PFSK-1 (cell line): ENCODE measurements around the gene TMEM38B.

ENCODE experiments used
- POLR2AphosphoS5 ChIP-seq: IDR thresholded peaks from 2 replicates; pipeline ENCODE4 v1.6.1; 2012; ENCODE audit warnings: low read depth, mild to moderate bottlenecking, control low read depth, low read length, moderate library complexity
- REST ChIP-seq, 2 experiments: IDR thresholded peaks; 2 replicates each; pipeline versions ENCODE4 v1.6.1 to v1.8.0; 2011 to 2012; ENCODE audit warnings: low read depth in 2 of 2, low read length in 2 of 2, control low read depth in 1 of 2, inconsistent platforms in 1 of 2, mild to moderate bottlenecking in 1 of 2, moderate library complexity in 1 of 2; ENCODE audit not compliant: insufficient read depth in 1 of 2

DNA sequence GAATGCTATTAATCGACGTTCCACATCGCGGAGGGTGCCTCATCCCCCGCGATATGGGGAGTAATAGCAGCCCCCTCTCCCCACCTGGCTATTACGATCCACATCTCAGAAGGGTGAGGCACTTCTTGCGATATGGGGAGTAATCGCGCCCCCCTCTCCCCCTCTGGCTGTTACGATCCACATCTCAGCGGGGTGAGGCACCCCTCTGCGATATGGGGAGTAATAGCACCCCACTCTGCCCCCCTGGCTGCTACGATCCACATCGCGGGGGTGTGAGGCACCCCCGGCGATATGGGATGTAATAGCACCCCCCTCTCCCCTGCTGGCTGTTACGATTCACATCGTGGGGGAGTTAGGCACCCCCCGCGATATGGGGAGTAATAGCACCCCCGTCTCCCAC, 128.5 kb downstream of the TMEM38B start:
- TF ChIP-seq REST (IDR thresholded peaks at IDR 0.05; ENCODE audit: insufficient read depth in 1 of 2, low read depth in 2 of 2, low read length in 2 of 2) = no peak
- no peak for TF ChIP-seq POLR2AphosphoS5
